ACC112 (cell line): ENCODE measurements around the gene EIF2D.

Experiments used
- H2AFZ ChIP-seq: fragments of 200-600 bp; sonication (generic); one replicate; pipeline ENCODE4 v1.6.0; 2017; ENCODE audit warnings: antibody characterized with exemption, low read length; ENCODE audit not compliant: unreplicated experiment
- H3K27ac ChIP-seq: fragments of 200-600 bp; sonication (generic); 2 replicates; pipeline ENCODE4 v1.5.1; 2014; ENCODE audit warnings: low read depth, mild to moderate bottlenecking, antibody characterized with exemption, low read length, moderate library complexity
- H3K27me3 ChIP-seq: fragments of 200-600 bp; sonication (generic); 2 replicates; pipeline ENCODE4 v1.6.1; 2014; ENCODE audit warnings: mild to moderate bottlenecking, antibody characterized with exemption, low read length, moderate library complexity, mixed read lengths; ENCODE audit not compliant: insufficient read depth
- H3K36me3 ChIP-seq: fragments of 200-600 bp; sonication (generic); 2 replicates; pipeline ENCODE4 v1.6.1; 2016; ENCODE audit warnings: mild to moderate bottlenecking, antibody characterized with exemption, low read length, moderate library complexity, mixed read lengths; ENCODE audit not compliant: insufficient read depth
- H3K4me1 ChIP-seq: fragments of 200-600 bp; sonication (generic); one replicate; pipeline ENCODE4 v1.6.1; 2016; ENCODE audit warnings: low read length, mixed read lengths; ENCODE audit not compliant: insufficient read depth, unreplicated experiment, control insufficient read depth
- H3K4me3 ChIP-seq: fragments of 200-600 bp; sonication (generic); 2 replicates; pipeline ENCODE4 v1.5.1; 2014; ENCODE audit warnings: mild to moderate bottlenecking, low read depth, low read length
- H3K79me2 ChIP-seq: fragments of 200-600 bp; sonication (generic); one replicate; pipeline ENCODE4 v1.6.0; 2016; ENCODE audit warnings: low read length; ENCODE audit not compliant: control insufficient read depth, unreplicated experiment, insufficient read depth

The EIF2D gene

DNA sequence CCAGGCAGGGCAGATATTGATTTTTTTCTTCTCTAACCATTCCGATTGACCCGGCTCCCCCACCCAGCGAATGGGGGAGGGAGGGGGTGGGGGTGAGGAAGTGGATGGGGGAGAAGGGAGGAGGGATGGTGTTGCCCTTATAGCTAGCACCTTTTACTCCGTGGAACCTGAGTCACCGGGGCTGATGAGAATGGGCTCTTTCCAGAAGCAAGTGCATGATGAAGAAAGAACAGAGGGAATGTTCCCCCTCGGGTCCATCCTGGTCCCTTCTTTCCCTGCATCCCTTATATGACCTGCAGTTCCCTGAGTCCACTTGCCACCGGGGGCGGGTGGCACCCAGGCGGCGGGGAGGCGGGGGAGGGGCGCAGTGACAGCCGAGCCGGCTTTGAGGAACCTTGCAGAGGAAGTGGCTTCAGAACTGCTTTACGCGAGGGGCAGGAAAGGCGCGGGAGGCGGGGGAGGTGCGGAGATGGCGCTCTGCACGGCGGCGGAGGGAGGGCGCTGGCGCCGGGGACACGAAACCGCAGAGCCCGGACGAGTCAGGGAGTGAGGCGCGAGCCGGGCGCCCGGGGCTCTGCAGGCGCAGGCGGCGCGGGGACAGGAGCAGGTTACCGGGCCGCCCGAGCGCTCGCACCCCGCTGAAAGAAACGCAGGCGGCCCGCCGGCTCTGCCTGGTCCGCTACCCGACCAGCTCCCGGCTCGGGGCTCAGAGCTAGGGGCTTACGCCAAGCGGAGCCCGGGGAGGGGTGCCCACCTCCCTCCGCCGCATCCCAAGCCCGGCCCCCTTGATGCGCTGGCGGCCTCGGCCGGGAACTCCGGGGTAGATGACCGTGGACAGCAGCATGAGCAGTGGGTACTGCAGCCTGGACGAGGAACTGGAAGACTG is 55.3 kb downstream of the EIF2D start:
- H3K27me3 ChIP-seq, result peaks cover 26% of the 10 kb centered on the region
- no peaks in the 10 kb centered on the region for H3K36me3 ChIP-seq
- no peak overlapping the region for H3K27ac ChIP-seq
- H3K4me3 ChIP-seq, result peak overlapping the region; percentile 70
- no peaks in the 10 kb centered on the region for H3K79me2 ChIP-seq
- H2AFZ ChIP-seq, result peak overlapping the region; percentile 1
- H3K4me1 ChIP-seq, result peaks cover 5% of the 10 kb centered on the region

DNA sequence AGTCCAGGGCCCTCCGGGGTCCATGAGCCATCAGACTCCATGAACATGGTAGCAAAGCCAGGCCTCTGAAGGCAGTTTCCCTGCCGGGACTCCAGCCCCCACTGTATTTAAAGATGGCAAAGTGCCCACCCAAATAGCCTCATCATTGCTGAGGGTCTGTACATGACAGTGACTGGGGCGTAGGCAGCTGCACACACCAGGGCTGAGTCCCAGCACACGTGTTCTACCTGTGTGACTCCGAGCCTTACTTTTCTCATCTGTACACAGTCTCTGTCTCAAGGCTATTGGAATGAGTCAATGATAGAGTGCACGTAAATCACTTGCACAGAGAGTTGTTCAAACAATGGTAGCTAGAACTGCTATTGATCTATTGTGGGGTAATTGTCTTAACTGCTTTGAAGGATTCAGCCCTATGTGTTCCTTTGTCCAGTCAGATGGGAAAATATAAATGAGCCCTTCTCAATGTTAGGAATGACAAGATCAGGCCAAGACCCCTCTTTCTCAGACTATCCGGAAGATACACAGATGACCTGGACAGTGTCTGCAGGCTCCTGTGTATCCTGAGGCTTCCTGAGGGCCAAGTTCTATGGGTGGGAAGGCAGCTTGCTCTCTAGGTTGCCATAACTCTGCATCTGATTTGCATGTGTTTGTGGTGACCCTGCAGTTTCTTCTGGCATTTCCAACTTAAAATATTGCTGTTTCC is 56.1 kb downstream of the EIF2D start:
- no peaks in the 10 kb centered on the region for H3K79me2 ChIP-seq
- H3K27me3 ChIP-seq, result peaks cover 30% of the 10 kb centered on the region
- no peaks in the 10 kb centered on the region for H3K36me3 ChIP-seq
- no peak overlapping the region for H3K27ac ChIP-seq
- H2AFZ ChIP-seq, result no peak overlapping the region
- H3K4me3 ChIP-seq, result peak overlapping the region; percentile 70; the same call in 1 of the 2 replicates
- H3K4me1 ChIP-seq, result peaks cover 5% of the 10 kb centered on the region

- Histone ChIP-seq H3K27ac (no peak overlapping the region), H3K36me3 (no peaks in the 10 kb centered on the region), H3K79me2 (no peaks in the 10 kb centered on the region), H3K4me3 (no peak overlapping the region), H3K4me1 (peaks cover 5% of the 10 kb centered on the region), H3K27me3 (peaks cover 34% of the 10 kb centered on the region), H2AFZ (no peak overlapping the region)
Observed at GRCh38 chr1:206555473-206555935, 56.8 kb downstream of the EIF2D start.

DNA sequence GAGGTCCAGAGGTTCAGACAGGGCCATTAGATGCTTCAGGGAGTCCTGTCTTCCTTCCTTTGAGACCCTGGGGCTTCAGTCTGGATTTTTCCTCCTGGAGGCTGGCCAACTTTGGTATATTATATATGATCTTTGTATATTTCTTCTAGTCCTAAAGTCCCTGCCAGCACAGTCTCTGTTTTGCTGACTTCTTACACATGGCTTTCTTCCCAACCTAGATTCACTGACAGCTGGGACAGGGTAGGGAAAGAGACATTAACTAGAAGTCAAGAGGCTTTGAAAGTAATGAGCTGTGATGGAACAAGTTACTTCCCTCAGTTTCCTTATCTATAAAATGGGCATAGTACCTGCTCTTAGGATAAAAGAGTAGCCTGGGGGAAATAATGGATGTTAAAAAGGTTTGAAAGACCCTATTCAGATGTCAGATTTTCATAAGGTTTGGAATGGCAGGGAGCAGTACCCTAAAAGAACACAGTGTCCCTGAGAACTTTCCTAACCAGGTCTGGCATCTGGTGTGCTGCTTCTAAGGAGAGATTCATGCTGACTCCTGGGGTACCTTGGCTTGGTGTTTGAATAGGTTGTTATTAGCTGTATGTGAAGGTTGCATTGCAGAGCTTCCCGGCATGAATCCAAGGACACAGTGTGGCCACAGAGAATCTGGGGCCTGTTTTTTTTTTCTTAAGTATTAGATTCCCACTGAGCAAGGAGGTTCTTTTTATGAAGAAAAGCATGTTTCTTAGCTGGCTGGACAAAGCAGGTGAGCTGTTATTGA is 57.4 kb downstream of the EIF2D start:
- Histone ChIP-seq H2AFZ (no peak overlapping the region), H3K4me3 (no peak overlapping the region), H3K27me3 (peaks cover 40% of the 10 kb centered on the region), H3K4me1 (peaks cover 5% of the 10 kb centered on the region), H3K27ac (no peak overlapping the region), H3K36me3 (no peaks in the 10 kb centered on the region), H3K79me2 (no peaks in the 10 kb centered on the region)

GRCh38 chr1:206554211-206554610 is 58.1 kb downstream of the EIF2D start:
- Histone ChIP-seq H3K4me3 (no peak overlapping the region), H3K36me3 (no peaks in the 10 kb centered on the region), H2AFZ (no peak overlapping the region), H3K4me1 (peaks cover 5% of the 10 kb centered on the region), H3K79me2 (no peaks in the 10 kb centered on the region), H3K27ac (no peak overlapping the region), H3K27me3 (peaks cover 44% of the 10 kb centered on the region)

- H3K4me3 ChIP-seq, result no peak overlapping the region
- H3K27ac ChIP-seq, result no peak overlapping the region
- peaks cover 49% of the 10 kb centered on the region for H3K27me3 ChIP-seq
- H3K4me1 ChIP-seq, result no peaks in the 10 kb centered on the region
- H3K79me2 ChIP-seq, result no peaks in the 10 kb centered on the region
- no peaks in the 10 kb centered on the region for H3K36me3 ChIP-seq
- H2AFZ ChIP-seq, result no peak overlapping the region
Observed at GRCh38 chr1:206551986-206552326, 60.3 kb downstream of the EIF2D start.

DNA sequence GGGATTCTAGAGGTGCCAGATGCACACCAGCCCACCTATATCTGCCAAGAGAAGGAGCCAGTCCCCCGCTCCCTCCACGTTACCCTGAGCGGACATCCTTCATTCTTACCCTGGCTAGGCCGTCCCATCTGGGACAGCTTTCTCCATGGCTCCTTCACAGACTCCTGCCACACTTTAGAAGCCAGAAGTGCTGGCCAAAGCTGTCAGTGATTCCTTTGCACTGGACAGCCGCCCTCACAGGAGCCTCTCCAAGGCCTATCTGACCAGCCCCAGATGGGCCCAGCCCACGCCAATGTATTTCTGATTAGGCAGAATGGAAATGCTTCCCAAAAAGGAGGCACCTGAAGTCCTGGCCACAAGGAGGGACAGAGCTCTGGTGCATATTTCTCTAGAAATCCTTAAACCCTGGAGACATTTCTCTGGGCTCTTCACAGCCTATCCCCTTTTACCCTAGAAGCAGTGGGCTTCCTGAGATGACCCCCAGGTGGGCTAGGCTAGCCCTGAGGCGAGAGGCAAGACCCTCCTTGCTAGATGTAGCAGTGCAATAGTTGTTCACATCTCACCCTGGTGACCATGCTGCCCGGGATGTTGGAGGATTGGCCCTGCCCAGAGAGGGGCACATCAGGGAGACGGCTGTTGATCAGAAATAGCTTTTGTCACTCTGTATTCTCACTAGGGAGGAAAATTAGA is 60.8 kb downstream of the EIF2D start:
- Histone ChIP-seq H3K36me3 (no peaks in the 10 kb centered on the region), H2AFZ (no peak overlapping the region), H3K27ac (no peak overlapping the region), H3K27me3 (peaks cover 49% of the 10 kb centered on the region), H3K4me3 (no peak overlapping the region), H3K4me1 (no peaks in the 10 kb centered on the region), H3K79me2 (no peaks in the 10 kb centered on the region)

DNA sequence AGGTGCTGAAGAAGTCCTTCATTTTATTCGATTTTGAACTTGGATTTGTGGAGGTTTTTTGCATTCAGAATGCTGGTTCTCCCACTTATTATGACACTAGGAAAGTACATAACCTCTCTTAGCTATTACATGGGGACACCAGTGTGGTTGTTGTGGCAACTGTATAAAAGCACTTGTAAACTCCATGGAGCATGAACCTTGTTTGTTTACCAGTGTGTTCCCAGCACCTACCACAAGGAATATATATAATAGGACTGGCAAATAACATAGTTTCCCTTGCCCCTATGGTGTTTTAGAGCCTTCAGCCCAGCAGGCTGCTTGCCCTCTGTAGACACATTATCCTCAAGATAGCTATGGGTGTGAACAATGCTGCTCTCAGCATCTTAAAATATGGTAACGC is 61.8 kb downstream of the EIF2D start:
- Histone ChIP-seq H3K36me3 (no peaks in the 10 kb centered on the region), H3K4me1 (no peaks in the 10 kb centered on the region), H3K79me2 (no peaks in the 10 kb centered on the region), H3K4me3 (no peak overlapping the region), H3K27me3 (peaks cover 43% of the 10 kb centered on the region), H2AFZ (no peak overlapping the region), H3K27ac (no peak overlapping the region)

GRCh38 chr1:206547104-206547503 is 65.2 kb downstream of the EIF2D start:
- H3K27me3 ChIP-seq, result peaks cover 24% of the 10 kb centered on the region
- no peaks in the 10 kb centered on the region for H3K79me2 ChIP-seq
- no peak overlapping the region for H3K27ac ChIP-seq
- H2AFZ ChIP-seq, result no peak overlapping the region
- H3K36me3 ChIP-seq, result no peaks in the 10 kb centered on the region
- H3K4me3 ChIP-seq, result no peak overlapping the region
- no peaks in the 10 kb centered on the region for H3K4me1 ChIP-seq

DNA sequence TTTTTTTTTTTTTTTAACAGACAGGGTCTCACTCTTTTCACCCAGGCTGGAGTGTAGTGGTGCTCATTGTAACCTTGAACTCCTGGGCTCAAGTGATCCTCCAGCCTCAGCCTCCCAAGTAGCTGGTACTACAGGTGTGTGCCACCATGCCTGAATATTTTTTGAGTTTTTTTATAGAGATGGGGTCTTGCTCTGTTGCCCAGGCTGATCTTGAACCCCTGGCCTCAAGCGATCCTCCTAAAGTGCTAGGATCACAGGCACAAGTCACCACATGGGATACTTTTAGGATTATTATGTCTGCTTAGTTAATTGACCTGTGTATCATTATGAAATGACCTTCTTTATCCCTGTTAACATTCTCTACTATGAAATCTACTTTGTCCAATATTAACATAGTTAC is 66.9 kb downstream of the EIF2D start:
- Histone ChIP-seq H3K79me2 (no peaks in the 10 kb centered on the region), H3K27me3 (peaks cover 14% of the 10 kb centered on the region), H3K4me1 (no peaks in the 10 kb centered on the region), H3K27ac (no peak overlapping the region), H3K36me3 (no peaks in the 10 kb centered on the region), H3K4me3 (no peak overlapping the region), H2AFZ (no peak overlapping the region)
